Body of pancreas (tissue), 4 donors: ENCODE results near the gene OAF. TPM values are rescaled to one million over a fixed set of nuclear protein-coding genes. Genes with fewer than 3 reads are reported as not detected.
A peak's percentile ranks its signal among the peaks of the same experiment; 100 is the strongest.

Experiments used
- ATAC-seq: fragments of 150-250 bp; one replicate; pipeline ENCODE4 v1.9.1; 2016
- DNase-seq, 4 donors: peaks; one replicate each; pipeline ENCODE4 v3.0.0-alpha.2; 2019
- H3K27ac ChIP-seq, 4 donors: fragments of 200-600 bp; sonication (generic); 1 replicate in 3 of 4; 2 replicates in 1 of 4; pipeline versions ENCODE4 v1.5.1 to v1.6.1; 2016 to 2019; ENCODE audit warnings: mild to moderate bottlenecking in 1 of 4, mixed read lengths in 1 of 4, moderate library complexity in 1 of 4
- H3K27me3 ChIP-seq, 2 donors: fragments of 200-600 bp; sonication (generic); one replicate each; pipeline ENCODE4 v1.6.0; 2016; ENCODE audit warnings: mild to moderate bottlenecking in 1 of 2
- H3K36me3 ChIP-seq, 2 donors: fragments of 200-600 bp; sonication (generic); replicated peaks in 1 of 2; 2 replicates each; pipeline ENCODE4 v1.5.1; 2016; ENCODE audit warnings: low read depth in 2 of 2; ENCODE audit not compliant: insufficient read depth in 1 of 2
- H3K4me1 ChIP-seq: fragments of 200-600 bp; sonication (generic); one replicate; pipeline ENCODE4 v1.6.0; 2016
- H3K4me3 ChIP-seq, 2 donors: fragments of 200-600 bp; sonication (generic); 1 replicate in 1 of 2; 2 replicates in 1 of 2; pipeline ENCODE4 v1.5.1; 2016 to 2019
- H3K9me3 ChIP-seq, 3 donors: fragments of 200-600 bp; sonication (generic); 1 replicate in 2 of 3; 2 replicates in 1 of 3; pipeline ENCODE4 v1.5.1; 2016
- POLR2A ChIP-seq, 3 donors: fragments of 450-650 bp; IDR thresholded peaks; one replicate each; pipeline ENCODE4 v1.6.1; 2016; ENCODE audit warnings: antibody characterized with exemption in 3 of 3, mild to moderate bottlenecking in 2 of 3
- WGBS, 2 donors: methylation state at CpG; one replicate each; pipeline ENCODE4 v1.1.5; 2017; 5-methylcytosine and 5-hydroxymethylcytosine counted together
- intact Hi-C: fragments of 100-400 bp; cut with DNase I; formaldehyde crosslinking; loops from one replicate; pipeline ENCODE4 v1.15.1; 2023
- total RNA-seq, 2 donors: library from RNA; depleted of rRNA; stranded (reverse); fragments of >200 nt; gene quantifications; one replicate each; pipeline ENCODE4 v1.1.0, GENCODE V29; 2016
- TF ChIP-seq, protein P1 (sequence below), 7 experiments: fragments of 450-650 bp in 4 of 7; fragments of 200-600 bp in 3 of 7; sonication (generic) in 3 of 7; IDR thresholded peaks; one replicate each; pipeline ENCODE4 v1.5.1; 2016 to 2019; ENCODE audit warnings: antibody characterized with exemption in 7 of 7

Gene OAF
- total RNA-seq, 2 donors from 2014 or later = 53.7 to 67.7 TPM

DNA sequence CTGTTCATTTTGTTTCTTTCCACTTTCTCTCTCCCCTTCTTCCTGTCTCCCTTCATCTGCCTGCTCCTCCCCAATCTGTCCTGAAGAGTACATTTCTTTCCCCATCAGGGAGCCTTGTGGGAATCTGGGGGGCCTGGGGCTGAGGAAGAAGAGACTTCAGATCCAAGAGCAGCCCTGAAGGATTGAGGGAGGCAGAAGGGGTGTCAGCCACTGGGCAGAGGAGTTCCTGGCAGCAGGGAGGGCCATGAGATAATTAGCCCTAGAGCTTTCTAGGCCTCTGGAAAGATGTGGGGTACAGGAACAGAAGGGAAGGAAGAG, 24.4 kb upstream of the OAF start:
- no peaks in the 10 kb centered on the region for H3K9me3 ChIP-seq
- ATAC-seq = no peak
- TF ChIP-seq POLR2A (IDR thresholded peaks at IDR 0.05) = no peak
- TF ChIP-seq, protein P1, sequence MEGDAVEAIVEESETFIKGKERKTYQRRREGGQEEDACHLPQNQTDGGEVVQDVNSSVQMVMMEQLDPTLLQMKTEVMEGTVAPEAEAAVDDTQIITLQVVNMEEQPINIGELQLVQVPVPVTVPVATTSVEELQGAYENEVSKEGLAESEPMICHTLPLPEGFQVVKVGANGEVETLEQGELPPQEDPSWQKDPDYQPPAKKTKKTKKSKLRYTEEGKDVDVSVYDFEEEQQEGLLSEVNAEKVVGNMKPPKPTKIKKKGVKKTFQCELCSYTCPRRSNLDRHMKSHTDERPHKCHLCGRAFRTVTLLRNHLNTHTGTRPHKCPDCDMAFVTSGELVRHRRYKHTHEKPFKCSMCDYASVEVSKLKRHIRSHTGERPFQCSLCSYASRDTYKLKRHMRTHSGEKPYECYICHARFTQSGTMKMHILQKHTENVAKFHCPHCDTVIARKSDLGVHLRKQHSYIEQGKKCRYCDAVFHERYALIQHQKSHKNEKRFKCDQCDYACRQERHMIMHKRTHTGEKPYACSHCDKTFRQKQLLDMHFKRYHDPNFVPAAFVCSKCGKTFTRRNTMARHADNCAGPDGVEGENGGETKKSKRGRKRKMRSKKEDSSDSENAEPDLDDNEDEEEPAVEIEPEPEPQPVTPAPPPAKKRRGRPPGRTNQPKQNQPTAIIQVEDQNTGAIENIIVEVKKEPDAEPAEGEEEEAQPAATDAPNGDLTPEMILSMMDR (IDR thresholded peaks at IDR 0.05) = no peak
- H3K27me3 ChIP-seq = no peaks in the 10 kb centered on the region
- peaks cover 78% of the 10 kb centered on the region for H3K4me1 ChIP-seq
- no peaks in the 10 kb centered on the region for H3K36me3 ChIP-seq
- no peak for DNase-seq
- peak overlapping the region; percentile 88 to 98 (median 92) for H3K27ac ChIP-seq
- no peak overlapping the region for H3K4me3 ChIP-seq
- intact Hi-C loops = no loop called here

DNA sequence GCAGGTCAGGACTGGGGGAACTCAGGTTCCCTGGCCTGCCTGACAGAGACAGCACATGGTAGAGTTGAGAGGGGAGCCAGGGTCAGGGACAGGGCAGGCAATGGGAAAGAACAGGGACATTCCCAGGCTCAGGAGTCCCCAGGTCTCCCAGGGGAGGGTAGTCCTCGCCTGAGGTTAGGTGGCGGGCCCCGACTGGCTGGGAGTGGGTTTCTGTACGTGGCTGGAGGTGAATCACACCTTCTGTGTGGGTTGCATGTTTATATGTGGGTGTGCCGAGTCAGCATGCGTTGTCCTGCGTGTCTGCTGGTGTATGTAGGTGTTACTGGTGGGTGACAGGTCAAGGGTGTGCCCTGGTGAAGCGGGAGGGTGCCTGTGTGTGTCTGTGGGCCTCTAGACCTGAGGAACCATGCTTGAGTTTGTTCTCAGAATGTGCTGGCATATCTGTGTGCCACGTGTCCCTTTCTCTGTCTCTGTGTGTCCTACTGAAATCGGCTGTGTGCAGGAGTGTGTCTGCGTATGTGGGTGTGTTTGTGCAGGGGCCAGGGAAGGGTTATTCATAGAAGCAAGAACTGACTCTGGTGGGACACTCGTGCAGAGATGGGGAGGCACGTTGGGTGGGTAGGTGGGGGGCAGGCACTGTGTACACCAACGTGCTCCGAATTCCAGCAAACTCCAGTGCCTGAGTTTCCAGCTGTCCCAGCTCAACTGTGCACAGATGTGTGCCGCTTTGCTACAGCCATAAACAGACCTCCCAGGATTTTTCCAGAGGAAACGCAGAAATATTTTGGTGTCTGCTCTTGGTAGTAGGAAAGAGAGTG, 23.8 kb upstream of the OAF start:
- Histone ChIP-seq H3K27me3 (no peaks in the 10 kb centered on the region), H3K9me3 (no peaks in the 10 kb centered on the region), H3K4me3 (no peak overlapping the region), H3K4me1 (peaks cover 74% of the 10 kb centered on the region), H3K27ac (peak overlapping the region; percentile 88 to 98 (median 92)), H3K36me3 (no peaks in the 10 kb centered on the region)
- TF ChIP-seq, protein P1 (IDR thresholded peaks at IDR 0.05) = no peak
- peak in 1 of 3 donors; percentile 13 for TF ChIP-seq POLR2A (IDR thresholded peaks at IDR 0.05)
- peak; percentile 12 for ATAC-seq
- peak; percentile 35 to 69 (median 45) for DNase-seq
- intact Hi-C loops = no loop called here
- WGBS, 2 donors = 13 to 30% methylated on average over 12 to 17 of the region's 17 CpGs

DNA sequence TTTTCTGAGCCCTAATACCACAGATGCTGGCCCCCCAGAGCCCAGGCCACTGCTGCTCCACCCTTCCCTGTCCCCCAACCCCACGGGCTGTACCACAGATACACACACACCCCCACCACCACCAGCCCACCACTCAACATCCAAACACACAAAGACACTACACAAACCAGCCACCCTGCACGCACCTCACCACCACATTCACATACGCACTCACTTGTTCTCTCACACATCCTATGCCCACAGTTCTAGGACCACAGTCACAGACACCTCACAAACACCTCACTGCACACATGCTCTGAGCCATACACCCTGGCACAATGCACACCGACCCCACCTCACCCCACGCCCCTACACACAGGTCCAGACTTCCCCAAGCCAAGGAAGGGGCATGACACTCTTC, 22.5 kb upstream of the OAF start:
- Histone ChIP-seq H3K4me3 (no peak overlapping the region), H3K27ac (peak overlapping the region; percentile 88 to 98 (median 92)), H3K4me1 (peaks cover 71% of the 10 kb centered on the region), H3K9me3 (no peaks in the 10 kb centered on the region), H3K27me3 (no peaks in the 10 kb centered on the region), H3K36me3 (no peaks in the 10 kb centered on the region)
- intact Hi-C loops = no loop called here
- no peak for TF ChIP-seq POLR2A (IDR thresholded peaks at IDR 0.05)
- ATAC-seq (no peak), DNase-seq (no peak)
- WGBS, 2 donors = 91 to 93% methylated on average over 5 of the region's 5 CpGs

DNA sequence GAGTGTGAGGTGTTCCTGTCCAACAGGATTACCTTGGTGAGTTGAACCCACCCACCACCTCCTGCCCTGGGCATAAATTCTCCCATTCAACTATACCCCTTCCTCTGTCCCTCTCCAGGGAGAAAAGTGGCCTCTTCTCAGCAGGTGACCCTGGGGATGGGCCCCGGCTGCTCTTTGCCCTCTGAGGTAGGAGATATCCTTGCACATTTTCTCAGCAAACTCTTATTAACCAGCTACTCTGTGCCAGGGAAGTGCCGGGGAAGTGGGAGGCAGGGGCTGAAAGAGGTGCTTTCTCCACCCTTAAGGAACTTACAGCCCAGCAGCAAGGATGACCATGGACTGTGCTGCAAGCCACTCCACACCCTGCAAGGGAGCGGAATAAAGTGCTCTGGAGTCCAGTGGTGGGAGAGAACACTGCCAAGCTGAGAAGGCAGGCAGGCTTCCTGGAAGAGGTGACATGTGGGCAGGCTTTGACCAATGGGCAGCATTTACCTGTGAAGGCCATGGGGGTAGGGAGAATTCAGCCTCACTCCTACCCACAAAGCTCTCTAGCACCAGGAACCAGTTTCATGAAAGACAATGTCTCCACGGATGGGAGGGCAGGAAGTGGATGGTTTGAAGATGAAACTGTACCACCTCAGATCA, 21.9 kb upstream of the OAF start:
- peak overlapping the region in 3 of 4 donors; percentile 88 to 94 (median 89) for H3K27ac ChIP-seq
- intact Hi-C loops = no loop called here
- H3K4me1 ChIP-seq = peaks cover 68% of the 10 kb centered on the region
- ATAC-seq = no peak
- no peak for DNase-seq
- TF ChIP-seq, protein P1 (IDR thresholded peaks at IDR 0.05) = no peak
- no peak for TF ChIP-seq POLR2A (IDR thresholded peaks at IDR 0.05)
- no peaks in the 10 kb centered on the region for H3K9me3 ChIP-seq
- no peaks in the 10 kb centered on the region for H3K27me3 ChIP-seq
- 62 to 63% methylated on average over 4 of the region's 4 CpGs for WGBS, 2 donors
- no peaks in the 10 kb centered on the region for H3K36me3 ChIP-seq
- H3K4me3 ChIP-seq = no peak overlapping the region

DNA sequence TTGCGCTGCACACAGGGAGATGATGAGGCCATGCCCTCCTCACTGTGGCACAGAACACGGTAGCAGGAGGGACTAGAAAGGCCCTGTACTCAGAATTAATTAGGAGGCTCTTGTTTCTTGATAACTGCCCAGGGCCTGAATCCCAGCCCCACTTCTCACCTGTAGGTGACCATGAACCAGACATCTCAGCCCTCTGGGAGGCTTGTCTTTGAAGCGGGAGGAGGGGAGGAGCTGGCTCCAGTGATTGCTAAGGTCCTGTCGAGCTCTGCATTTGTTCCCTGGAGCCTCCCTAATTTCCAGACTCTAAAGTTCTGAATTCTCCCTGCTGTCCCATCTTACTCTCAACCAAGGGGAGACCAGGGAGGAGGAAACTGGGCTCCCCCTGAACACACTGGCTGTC, 19.8 kb upstream of the OAF start:
- TF ChIP-seq, protein P1 (IDR thresholded peaks at IDR 0.05) = no peak
- TF ChIP-seq POLR2A (IDR thresholded peaks at IDR 0.05) = no peak
- WGBS, 2 donors = 84 to 85% methylated on average over 4 of the region's 4 CpGs

More for the DNA sequence above, 19.8 kb upstream of the OAF start:
- Histone ChIP-seq H3K9me3 (no peaks in the 10 kb centered on the region), H3K4me1 (peaks cover 47% of the 10 kb centered on the region), H3K27me3 (no peaks in the 10 kb centered on the region), H3K27ac (no peak overlapping the region), H3K4me3 (no peak overlapping the region), H3K36me3 (no peaks in the 10 kb centered on the region)
- ATAC-seq (no peak), DNase-seq (no peak)
- intact Hi-C loops = no loop called here
